Uterus (tissue), 4 donors: ENCODE data around the gene FMN1. TPM values are rescaled to one million over a fixed set of nuclear protein-coding genes. Genes with fewer than 3 reads are reported as not detected.

Source experiments
- DNase-seq, 2 donors: peaks; one replicate each; pipeline ENCODE4 v3.0.0-alpha.2; 2019 to 2020
- H3K27ac ChIP-seq, 2 donors: fragments of 200-600 bp; sonication (generic); 1 replicate in 1 of 2; 2 replicates in 1 of 2; pipeline ENCODE4 v1.5.1; 2016 to 2018
- H3K27me3 ChIP-seq, 2 donors: fragments of 200-600 bp; sonication (generic); one replicate each; pipeline ENCODE4 v1.5.1; 2018 to 2019; ENCODE audit warnings: control low read depth in 1 of 2
- H3K36me3 ChIP-seq, 2 donors: fragments of 200-600 bp; sonication (generic); one replicate each; pipeline ENCODE4 v1.5.1; 2019; ENCODE audit warnings: control low read depth in 1 of 2
- H3K4me1 ChIP-seq, 2 donors: fragments of 200-600 bp; sonication (generic); one replicate each; pipeline ENCODE4 v1.5.1; 2018 to 2019; ENCODE audit warnings: control low read depth in 1 of 2
- H3K4me3 ChIP-seq, 2 donors: fragments of 200-600 bp; sonication (generic); 1 replicate in 1 of 2; 2 replicates in 1 of 2; pipeline ENCODE4 v1.5.1; 2018 to 2019; ENCODE audit warnings: mild to moderate bottlenecking in 1 of 2
- H3K9me3 ChIP-seq, 2 donors: fragments of 200-600 bp; sonication (generic); one replicate each; pipeline ENCODE4 v1.5.1; 2019; ENCODE audit warnings: control low read depth in 1 of 2
- POLR2A ChIP-seq, 2 donors: fragments of 450-650 bp; IDR thresholded peaks; one replicate each; pipeline ENCODE4 v1.6.1; 2016; ENCODE audit warnings: antibody characterized with exemption in 2 of 2, mild to moderate bottlenecking in 1 of 2, moderate library complexity in 1 of 2
- intact Hi-C: fragments of 100-400 bp; cut with DNase I; formaldehyde crosslinking; loops from one replicate; pipeline ENCODE4 v1.15.1; 2023; ENCODE audit warnings: low total_unique reads
- total RNA-seq, 4 donors: library from RNA; depleted of rRNA in 3 of 4; stranded (reverse); fragments of >200 nt in 3 of 4; gene quantifications; one replicate each; pipeline versions ENCODE4 v1.1.0 to v1.2.4, GENCODE V29; 2014 to 2023
- TF ChIP-seq, protein P1 (sequence below), 4 experiments: fragments of 200-600 bp in 2 of 4; fragments of 450-650 bp in 2 of 4; sonication (generic) in 2 of 4; IDR thresholded peaks; one replicate each; pipeline ENCODE4 v1.5.1; 2016 to 2019; ENCODE audit warnings: antibody characterized with exemption in 4 of 4, mild to moderate bottlenecking in 2 of 4, moderate library complexity in 1 of 4
- donor health status: DM: yes; HTN: yes; CAD: no.

Gene FMN1
- total RNA-seq, 4 donors from 2014 or later, result 1.3 to 9.3 (median 5.0) TPM

DNA sequence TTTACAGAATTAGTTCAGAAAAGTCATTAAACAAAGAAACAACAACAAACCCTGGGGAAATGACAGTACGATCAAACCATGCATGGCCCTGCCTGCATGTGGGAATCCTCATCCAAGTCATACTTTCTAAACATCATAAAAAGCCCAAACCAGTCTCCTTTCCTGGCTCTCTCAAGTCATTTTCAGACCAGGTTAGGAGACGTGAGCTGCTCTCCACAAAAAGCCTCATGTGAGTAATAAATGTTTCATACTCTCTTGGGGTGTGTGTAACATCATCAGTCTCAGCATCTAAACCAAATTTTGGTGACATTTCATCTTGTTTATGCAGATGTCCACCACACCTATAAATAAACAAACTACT, 457.8 kb downstream of the FMN1 start:
- no peak for DNase-seq
- intact Hi-C loops, result no loop called here
- no peaks in the 10 kb centered on the region for H3K4me1 ChIP-seq
- no peaks in the 10 kb centered on the region for H3K27me3 ChIP-seq
- no peaks in the 10 kb centered on the region for H3K36me3 ChIP-seq
- no peaks in the 10 kb centered on the region for H3K9me3 ChIP-seq
- no peak overlapping the region for H3K27ac ChIP-seq
- TF ChIP-seq, protein P1, sequence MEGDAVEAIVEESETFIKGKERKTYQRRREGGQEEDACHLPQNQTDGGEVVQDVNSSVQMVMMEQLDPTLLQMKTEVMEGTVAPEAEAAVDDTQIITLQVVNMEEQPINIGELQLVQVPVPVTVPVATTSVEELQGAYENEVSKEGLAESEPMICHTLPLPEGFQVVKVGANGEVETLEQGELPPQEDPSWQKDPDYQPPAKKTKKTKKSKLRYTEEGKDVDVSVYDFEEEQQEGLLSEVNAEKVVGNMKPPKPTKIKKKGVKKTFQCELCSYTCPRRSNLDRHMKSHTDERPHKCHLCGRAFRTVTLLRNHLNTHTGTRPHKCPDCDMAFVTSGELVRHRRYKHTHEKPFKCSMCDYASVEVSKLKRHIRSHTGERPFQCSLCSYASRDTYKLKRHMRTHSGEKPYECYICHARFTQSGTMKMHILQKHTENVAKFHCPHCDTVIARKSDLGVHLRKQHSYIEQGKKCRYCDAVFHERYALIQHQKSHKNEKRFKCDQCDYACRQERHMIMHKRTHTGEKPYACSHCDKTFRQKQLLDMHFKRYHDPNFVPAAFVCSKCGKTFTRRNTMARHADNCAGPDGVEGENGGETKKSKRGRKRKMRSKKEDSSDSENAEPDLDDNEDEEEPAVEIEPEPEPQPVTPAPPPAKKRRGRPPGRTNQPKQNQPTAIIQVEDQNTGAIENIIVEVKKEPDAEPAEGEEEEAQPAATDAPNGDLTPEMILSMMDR (IDR thresholded peaks at IDR 0.05), result no peak
- H3K4me3 ChIP-seq, result no peak overlapping the region

GRCh38 chr15:32735989-32736700, 458.4 kb downstream of the FMN1 start:
- no peak for TF ChIP-seq POLR2A (IDR thresholded peaks at IDR 0.05)
- TF ChIP-seq, protein P1 (IDR thresholded peaks at IDR 0.05), result no peak
- no peak for DNase-seq
- H3K4me1 ChIP-seq, result no peaks in the 10 kb centered on the region
- no peaks in the 10 kb centered on the region for H3K27me3 ChIP-seq
- no peaks in the 10 kb centered on the region for H3K36me3 ChIP-seq
- H3K9me3 ChIP-seq, result no peaks in the 10 kb centered on the region
- intact Hi-C loops, result no loop called here
- no peak overlapping the region for H3K4me3 ChIP-seq
- H3K27ac ChIP-seq, result no peak overlapping the region

DNA sequence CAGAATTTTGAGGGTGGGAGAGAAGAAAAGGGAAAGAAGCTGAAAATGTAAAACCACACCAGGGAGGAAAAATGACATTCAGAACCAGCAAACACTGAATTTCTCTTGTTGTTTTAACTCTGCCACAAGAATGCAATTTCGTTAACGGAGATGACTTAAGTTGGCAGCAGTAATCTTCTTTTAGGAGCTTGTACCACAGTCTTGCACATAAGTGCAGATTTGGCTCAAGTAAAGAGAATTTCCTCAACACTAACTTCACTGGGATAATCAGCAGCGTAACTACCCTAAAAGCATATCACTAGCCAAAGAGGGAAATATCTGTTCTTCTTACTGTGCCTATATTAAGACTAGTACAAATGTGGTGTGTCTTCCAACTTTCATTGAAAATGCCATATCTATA, 461.2 kb downstream of the FMN1 start:
- TF ChIP-seq, protein P1 (IDR thresholded peaks at IDR 0.05), result no peak
- TF ChIP-seq POLR2A (IDR thresholded peaks at IDR 0.05), result no peak
- Histone ChIP-seq H3K27ac (no peak overlapping the region), H3K4me3 (no peak overlapping the region), H3K27me3 (no peaks in the 10 kb centered on the region), H3K9me3 (no peaks in the 10 kb centered on the region), H3K4me1 (no peaks in the 10 kb centered on the region), H3K36me3 (no peaks in the 10 kb centered on the region)
- intact Hi-C loops, result no loop called here
- no peak for DNase-seq

DNA sequence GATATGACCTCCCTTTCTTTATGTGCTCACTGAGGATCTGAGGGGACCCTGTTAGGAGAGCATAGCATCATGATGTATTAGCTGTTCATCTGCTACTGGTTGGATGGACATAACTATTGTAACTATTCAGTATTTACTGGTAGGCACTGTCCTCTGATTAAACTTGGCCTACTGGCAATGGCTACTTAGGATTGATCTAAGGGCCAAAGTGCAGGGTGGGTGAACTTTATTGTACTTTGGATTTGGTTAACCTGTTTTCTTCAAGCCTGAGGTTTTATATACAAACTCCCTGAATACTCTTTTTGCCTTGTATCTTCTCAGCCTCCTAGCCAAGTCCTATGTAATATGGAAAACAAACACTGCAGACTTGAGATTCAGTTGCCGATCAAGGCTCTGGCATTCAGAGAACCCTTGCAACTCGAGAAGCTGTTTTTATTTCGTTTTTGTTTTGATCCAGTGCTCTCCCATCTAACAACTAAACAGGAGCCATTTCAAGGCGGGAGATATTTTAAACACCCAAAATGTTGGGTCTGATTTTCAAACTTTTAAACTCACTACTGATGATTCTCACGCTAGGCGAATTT, 461.8 kb downstream of the FMN1 start:
- Histone ChIP-seq H3K36me3 (no peaks in the 10 kb centered on the region), H3K4me1 (no peaks in the 10 kb centered on the region), H3K4me3 (no peak overlapping the region), H3K27me3 (no peaks in the 10 kb centered on the region), H3K9me3 (no peaks in the 10 kb centered on the region), H3K27ac (no peak overlapping the region)
- intact Hi-C loops, result no loop called here
- DNase-seq, result no peak
- TF ChIP-seq POLR2A (IDR thresholded peaks at IDR 0.05), result no peak
- TF ChIP-seq, protein P1 (IDR thresholded peaks at IDR 0.05), result no peak
